Fibroblast of upper back skin (primary cell): ENCODE data around the gene GRAMD4.

Experiments used
- DNase-seq: peaks from one replicate; pipeline ENCODE4 v3.0.0-alpha.2; 2013

The GRAMD4 gene

DNA sequence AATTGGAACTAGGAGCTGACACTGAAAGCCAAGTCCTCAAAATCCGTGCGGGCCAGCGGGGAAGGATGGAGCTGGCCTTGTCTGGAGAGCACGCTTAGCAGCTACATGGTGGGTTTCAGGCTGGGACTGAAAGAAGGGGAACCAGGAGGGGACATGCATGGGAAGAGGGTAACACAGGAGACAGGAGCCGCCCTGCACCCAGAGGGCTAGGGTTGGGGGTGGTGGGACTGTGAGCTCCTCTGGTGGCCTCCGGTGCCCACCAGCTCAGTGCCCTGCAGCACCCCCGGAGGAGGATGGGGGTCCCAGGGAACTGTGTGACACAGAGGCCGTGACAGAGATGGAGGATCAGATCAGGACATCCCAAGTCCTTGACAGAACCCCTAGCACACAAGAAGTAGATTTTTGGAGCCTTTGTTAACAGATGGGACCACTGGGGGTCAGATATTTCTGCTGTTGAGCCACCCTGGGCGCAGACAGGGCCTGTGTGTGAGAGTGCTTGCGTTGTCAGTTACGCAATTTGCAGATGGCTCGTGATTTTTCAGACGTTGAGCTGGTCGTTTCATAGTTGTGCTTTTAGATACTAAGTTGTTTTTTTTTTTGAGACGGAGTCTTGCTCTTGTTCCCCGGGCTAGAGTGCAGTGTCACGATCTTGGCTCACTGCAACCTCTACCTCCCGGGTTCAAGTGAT is 21.3 kb upstream of the GRAMD4 start:
- no peak for DNase-seq

DNA sequence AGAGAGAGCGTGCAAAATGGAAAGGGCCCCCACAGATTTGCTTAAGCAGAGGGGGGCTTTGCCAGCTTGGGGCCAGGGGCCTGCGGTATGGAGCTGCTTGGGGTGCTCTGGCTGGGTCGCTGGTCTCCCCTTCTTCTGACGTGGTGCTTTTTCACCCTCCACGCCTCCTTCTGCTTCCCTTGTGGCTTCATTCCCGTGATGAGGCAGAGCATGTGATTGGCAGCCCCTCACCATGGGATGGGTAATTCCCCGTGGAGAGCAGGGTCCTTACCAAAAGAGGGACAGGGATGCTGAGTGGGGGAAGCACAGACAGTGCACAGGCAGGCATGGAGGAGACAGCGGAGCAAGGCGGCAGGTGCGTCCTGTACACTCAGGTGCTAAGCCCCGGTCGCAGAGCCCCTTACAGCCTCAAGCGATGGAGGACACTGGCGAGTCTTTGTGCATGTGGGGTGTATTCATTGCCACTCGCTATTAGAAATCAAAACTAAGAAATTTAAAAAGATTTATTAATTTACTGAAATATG is 19.9 kb upstream of the GRAMD4 start:
- no peak for DNase-seq

DNA sequence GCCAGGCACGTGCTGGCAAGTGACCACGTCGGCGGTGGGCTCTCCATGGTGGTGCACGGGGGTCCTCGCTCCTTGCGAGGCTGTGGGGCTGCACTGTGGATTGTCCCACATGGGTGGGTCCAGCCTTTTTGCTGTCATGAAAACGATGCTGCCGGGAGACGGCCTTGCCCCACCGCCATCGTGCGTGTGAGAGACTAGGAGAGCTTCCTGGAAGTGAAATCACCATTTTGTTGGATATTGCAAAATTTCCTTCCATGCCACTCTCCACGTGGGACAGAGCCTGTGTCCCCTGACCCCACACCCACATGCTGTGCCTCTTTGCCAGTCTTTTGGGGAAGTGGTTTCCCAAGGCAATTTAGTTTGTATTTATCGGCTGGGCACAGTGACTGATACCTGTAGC is 18.2 kb upstream of the GRAMD4 start:
- DNase-seq, result no peak

DNA sequence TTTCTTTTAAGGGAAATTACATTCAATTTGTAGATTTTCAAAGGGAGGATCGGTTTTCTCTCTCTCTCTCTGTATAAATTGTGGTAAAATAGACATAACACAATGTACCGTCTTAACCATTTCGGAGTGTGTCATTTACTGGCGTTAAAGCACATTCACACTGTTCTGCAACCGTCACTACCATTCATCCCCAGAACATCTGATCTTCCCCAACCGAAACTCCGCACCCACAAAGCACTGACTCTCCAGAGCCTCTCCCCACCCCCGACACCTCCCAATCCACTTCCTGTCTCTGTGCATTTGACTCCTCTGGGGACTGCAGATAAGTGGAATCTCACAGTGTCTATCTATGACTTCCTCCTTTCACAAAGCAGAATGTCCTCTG is 15.9 kb upstream of the GRAMD4 start:
- DNase-seq, result no peak

DNA sequence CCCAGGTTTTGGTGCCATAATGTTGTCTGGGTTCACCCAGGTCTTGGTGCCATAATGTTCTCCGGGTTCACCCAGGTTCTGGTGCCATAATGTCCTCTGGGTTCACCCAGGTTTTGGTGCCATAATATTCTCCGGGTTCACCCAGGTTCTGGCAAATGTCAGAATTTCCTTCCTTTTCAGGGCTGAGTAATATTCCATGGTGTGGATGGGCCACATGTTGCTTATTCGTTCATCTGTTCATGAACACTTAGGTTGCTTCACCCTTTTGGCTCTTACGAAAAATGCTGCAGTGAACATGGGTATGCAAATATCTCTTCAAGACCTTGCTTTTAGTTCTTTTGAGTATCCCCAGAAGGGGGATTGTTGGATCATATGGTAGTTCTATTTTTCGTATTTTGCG is 15.1 kb upstream of the GRAMD4 start:
- DNase-seq, result no peak

DNA sequence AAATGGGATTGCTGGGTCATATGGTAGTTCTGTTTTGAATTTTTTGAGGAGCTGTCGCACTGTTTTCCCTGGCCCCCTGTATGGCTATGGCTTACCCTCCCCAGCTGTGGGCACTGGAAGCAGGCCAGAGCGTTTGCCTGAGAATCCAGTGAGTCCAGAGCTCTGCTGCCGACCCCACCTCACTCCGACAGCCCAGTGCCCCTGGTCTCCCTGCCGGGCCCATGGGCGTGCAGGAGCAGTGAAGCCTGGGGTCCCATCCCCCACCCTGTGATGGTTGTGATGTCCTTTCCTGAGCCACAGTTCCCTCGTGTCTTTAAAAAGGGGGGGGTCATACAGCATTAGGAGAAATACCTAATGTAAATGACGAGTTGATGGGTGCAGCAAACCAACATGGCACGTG is 13.3 kb upstream of the GRAMD4 start:
- DNase-seq, result no peak

DNA sequence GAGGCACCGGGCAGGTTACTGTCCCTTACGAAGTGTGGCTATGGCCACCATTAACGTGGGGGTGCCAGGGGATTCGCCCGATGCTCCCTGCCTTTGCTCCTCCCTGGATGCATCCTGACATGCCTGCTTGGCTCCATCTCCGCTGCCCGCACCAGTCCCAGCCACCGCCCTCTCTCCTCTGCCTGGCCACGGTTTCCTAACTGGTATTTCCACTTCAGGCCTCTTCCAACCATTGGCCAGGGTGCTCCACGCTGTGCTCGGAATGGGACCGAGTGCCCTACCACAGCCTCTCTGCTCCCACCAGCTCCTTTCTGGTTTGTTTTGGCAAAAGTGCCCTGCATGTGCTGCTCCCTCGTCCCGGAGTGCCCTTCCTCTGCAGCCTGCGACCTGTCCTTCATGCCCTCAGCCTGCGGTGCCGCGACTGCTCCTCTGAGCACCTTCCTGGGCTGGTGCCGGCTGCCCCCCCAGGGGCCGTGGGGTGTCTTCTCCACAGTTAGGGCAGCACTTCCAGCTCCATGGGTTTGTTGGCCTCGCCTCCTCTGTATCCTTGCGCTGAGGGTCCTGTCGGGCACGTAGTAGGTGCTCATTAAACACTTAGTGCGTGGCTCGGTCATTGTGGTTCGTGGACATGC is 12.6 kb upstream of the GRAMD4 start:
- DNase-seq, result no peak

DNA sequence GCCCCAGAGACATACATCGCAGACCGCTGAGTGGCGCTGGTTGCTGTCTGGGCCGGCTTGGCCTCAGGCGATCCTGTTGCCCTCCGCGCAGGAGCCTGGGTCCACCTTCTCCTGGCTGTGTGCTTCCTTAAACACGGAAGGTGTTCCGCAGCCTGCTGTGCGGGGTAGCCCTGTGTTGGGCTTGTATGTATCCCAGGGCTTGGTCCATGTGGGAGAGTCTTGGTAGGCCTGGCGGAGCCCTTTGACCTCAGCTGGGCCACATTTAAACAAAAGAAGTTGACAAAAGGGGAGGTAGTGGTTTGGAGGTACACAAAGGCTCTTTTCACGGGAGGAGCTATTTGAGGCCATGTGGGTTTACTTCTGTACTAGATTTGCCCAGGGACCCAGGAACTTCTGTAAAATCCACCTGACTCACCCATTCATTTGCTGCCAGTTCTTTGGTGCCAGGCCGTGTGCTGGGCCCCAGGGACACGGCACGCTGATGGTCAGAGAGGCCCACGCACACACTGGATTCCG is 11.0 kb upstream of the GRAMD4 start:
- no peak for DNase-seq

DNA sequence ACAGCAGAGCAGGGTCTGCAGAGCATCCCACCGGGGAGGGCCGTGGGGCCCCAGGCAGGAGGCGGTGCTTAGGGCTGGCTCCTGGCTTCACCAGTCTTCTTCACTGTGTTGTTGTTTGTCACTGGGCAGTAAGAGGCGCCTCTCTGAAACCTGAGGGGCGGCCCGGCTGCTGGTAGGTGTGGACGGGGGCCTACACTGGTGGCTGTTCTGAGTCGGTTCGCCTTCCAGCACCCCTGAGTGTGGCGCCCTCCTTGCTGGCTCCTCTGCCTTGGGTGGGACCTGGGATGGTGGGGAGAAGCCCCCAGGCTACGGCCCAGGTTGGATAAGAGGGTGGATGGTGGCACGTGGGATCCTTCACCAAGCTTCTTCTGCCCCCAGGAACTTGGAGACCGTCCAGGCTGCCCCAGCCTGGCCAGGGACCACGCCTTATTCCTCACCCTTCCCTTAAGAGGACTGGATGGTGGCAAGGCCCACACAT is 10.4 kb upstream of the GRAMD4 start:
- DNase-seq, result no peak

DNA sequence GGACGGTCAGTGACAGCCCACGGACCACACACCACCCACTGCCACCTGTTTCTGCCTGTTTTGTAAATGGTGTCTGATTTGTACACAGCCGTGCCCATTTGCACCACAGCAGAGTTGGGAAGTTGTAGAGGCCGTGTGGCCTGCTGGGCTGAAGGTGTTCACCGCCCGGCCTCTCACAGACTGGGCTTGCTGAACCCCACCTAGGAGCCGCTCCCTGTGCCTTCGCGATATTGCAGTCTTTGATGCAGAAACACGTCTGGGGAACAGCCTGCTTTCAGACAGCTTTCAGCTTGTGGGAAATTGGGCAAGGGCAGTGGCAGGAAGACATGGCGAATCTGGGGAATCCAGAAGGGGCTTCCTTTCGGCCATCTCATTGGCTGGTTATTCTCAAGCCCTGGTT is 9.8 kb upstream of the GRAMD4 start:
- DNase-seq, result no peak

DNA sequence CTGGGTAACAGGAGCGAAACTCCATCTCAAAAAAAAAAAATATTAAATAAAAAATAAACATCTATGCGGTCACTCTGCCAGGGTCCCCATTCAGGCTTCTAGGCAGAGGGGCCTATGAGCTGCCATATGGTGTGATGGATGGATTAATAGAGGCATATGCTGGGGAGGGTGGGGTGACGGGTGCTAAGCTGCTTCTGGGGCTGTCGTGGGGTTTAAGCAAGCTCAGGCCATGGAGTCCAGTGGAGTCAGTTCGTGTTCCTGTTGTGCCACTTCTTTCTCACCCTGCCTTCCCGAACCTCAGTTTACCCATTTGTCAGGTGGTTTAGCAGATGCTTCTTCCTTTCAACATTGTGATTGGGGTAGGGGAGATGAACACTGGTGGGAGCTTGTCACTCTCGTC is 9.0 kb upstream of the GRAMD4 start:
- DNase-seq, result no peak

DNA sequence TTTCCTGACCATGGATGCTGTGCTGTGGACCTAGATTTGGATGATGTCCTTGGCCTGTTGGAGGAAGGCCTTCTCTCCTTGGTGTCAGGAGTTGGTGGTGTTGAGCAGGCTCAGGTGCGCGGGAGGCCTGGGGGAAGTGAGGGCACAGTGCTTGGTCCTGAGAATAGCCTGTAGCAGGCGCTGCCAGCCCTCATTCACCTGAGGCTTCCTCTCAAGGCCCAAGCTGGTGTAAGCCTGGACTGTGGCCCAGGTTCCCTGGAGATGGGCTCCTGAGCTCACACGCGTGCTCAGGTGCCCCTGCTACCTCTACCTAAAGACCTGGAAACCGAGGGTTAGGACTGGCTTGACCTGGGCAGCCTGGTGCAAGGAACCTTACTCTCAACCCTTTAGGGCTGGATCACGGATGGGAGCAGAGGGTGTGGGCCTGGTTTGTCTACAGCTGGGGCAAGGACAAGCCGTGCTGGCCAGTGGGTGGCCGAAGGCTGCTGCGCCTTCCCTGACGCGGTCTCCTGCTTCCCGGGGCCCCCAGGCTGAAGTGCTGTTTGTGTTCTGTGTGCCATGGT is 7.8 kb upstream of the GRAMD4 start:
- no peak for DNase-seq

DNA sequence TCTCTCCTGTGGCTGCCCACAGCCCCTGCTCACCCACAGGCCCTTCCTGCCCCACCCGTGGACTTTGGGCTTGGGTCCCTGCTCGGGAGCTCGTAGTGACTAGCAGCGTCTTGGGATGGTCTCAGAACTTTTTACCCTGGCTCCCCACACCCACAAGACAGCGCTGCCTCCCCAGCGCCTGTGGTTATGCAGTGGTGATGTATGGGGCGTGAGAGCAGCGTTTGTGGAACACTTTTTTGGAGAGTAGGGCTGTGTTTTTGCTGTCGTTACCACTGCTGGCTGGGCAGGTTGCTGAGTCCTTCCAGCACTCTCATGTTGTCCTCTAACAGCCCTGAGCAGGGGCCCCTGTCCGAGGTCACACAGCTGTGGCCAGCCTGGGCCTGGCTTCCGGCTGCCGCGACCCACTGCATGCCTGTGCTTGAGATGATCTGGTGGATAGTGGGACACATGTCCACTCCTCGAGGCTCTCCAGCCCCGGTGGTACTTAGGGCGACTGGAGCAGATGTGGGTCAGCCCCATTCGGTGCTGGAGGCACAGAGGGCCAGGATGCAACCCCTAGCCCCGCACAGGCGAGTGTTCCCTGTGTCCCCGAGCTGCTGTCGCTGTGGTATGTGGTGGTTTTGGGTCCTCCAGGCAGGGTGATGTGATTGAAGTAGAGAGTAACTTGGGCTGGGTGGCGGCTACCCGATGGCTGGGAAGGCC is 7.1 kb upstream of the GRAMD4 start:
- DNase-seq, result no peak

DNA sequence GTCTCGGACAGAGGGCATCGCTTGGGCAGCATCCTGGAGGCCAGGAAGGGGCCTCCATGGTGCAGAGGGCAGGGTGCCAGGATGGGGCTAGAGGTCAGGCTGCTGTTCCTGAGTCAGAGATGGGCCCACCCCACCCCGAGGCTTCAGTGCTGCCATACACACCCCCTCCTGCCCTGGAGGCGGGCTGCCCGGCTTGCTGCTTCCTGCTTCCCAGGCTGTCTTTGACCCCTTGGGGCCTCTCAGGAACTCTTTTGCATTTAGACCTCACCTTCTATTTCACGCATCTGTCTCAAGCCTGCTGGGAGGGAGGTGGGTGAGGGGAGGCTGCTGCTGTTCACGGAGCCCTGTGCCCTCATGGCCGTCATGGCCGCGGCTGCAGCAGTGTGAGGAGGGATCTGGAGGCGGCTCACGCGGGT is 6.6 kb upstream of the GRAMD4 start:
- DNase-seq, result no peak

DNA sequence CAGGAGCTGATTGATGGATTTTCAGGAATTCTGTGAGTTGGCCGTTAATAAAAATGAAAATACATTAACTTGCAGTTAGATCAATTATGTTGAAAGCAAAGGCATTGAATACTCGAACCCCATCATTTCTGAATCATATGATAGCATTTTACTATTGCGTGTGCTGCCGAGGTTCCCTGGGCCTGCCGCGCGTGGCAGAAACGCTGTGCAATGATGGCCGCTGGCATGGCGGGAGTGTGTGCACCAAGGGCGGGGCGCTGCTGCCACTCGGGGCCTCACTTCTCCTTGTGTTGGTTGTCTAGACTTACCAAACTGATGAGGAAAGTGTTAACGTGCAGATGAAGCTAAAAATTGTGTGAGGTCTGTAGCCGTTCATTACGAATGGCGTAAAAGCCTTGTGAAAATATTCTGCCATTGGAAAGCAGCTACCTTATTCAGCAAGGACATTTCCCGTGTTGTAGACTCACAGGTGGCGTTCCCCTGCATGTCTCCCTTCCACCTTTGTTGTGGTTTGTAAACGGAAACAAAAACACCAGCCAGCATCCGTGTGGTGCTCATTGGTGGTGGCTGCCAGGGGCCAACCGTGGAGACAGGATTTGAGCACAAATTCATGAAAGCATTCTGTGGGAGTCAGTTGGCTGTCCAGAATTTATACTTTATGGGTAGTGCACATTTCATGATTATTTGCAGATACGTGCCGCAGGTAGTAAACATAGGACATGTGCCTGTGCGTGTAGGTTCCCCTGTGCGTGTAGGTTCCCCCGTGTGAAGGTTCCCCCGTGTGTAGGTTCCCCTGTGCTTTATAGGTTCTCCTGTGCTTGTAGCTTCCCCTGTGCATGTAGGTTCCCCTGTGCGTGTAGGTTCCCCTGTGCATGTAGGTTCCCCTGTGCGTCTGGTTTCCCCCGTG is 5.9 kb upstream of the GRAMD4 start:
- no peak for DNase-seq

DNA sequence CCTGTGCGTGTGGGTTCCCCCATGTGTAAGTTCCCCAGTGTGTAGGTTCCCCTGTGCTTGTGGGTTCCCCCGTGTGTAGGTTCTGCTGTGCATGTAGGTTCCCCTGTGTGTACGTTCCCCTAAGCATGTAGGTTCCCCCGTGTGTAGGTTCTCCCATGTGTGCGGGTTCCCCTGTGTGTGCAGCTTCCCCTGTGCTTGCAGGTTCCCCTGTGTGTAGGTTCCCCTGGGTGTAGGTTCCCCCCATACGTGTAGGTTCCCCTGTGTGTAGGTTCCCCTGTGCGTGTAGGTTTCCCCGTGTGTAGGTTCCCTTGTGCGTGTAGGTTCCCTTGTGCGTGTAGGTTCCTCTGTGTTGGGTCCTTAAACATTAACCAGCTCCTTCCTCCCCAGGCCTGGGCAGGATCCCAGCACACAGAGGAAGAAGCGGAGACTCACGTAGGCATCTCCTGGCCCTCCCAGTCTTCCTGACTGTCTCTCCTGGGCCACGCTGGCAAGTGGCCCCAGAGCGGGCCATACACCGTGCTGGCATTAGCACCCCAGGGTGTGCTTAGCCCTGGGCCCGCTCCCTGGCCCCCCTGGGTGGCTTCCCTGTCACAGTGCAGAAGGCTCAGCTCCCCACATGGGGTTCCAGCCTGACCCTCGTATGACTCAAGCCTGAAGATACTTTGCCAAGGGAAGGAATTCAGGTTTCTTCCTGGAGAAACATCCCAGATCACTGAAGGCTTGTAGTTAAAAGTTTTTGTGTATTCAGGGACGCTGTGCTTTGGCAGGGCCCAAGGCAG is 2.8 kb upstream of the GRAMD4 start:
- no peak for DNase-seq

DNA sequence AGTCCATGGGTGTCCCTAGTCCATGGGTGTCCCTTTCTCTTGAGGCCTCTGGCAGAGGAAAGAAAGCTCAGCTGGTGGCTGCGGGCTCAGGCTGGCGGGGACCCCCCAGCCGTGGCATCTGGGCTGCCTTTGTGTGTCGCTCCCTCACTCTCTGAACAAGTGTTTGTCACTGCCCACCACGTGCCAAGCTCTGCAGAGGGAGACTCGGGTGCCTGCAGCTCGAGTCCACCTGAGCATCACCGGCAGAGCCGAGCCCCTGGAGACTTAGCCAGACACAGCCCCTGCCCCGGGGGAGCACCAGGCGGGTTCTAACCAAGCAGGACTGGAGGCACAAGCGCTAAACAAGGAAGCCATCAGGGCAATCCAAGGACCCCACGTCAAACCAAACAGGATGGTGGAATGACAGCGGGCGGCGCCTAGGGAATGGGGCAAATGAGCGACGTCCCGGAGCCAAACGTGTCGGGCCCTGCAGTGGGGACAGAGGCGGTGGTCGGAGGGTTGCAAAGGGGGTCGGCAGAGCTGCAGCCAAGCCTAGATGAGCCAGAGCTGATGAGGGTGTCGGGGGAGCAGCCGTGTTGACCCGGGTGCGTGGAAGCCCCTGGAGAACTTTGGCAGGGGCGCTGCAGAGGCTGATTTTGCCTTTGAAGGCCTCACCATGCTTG is 2.1 kb upstream of the GRAMD4 start:
- no peak for DNase-seq

DNA sequence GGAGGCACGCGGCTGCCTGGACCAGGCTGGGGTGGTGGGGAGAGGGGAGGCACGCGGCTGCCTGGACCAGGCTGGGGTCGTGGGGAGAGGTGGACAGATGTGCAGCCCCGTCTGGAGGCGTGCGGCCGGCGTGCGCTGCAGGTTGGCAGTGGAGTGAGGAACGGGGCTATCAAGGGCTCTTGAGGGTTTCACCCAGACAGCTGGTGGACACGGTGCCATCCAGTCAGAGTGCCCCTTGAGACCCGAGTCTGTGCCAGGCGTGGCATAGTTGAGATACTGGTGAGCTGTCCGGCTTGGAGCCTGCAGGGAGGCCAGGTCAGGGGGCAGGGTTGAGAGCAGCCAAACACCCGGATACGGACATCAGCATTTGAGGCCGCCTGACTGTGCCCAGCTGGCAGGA is 1.5 kb upstream of the GRAMD4 start:
- no peak for DNase-seq

DNA sequence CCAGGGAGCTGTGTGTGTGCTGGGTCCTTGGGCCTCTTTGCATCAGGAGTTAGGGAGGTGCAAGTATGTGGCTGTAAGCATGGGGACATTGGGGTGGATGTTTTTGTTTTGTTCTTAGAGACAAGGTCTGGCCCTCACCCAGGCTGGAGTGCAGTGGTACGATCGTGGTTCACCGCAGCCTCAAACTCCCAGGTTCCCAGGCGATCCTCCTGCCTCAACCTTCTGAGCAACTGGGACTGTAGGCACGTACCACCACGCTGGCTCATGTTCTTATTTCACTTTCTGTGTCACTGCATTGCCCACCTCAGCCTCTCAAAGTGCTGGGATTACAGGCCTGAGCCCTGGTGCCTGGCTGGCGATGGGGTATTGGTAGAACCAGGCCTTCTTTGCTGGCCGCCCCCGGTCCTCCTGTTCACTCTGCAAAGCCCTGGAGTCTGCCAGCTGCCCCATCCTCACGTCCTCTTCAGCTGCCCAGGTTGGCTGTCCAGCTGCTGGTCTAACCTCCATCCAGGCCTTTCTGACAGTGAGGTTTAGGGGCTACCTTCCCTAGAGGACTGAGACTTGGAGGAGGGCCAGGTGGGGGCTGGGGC is 851 bp upstream of the GRAMD4 start:
- no peak for DNase-seq

DNA sequence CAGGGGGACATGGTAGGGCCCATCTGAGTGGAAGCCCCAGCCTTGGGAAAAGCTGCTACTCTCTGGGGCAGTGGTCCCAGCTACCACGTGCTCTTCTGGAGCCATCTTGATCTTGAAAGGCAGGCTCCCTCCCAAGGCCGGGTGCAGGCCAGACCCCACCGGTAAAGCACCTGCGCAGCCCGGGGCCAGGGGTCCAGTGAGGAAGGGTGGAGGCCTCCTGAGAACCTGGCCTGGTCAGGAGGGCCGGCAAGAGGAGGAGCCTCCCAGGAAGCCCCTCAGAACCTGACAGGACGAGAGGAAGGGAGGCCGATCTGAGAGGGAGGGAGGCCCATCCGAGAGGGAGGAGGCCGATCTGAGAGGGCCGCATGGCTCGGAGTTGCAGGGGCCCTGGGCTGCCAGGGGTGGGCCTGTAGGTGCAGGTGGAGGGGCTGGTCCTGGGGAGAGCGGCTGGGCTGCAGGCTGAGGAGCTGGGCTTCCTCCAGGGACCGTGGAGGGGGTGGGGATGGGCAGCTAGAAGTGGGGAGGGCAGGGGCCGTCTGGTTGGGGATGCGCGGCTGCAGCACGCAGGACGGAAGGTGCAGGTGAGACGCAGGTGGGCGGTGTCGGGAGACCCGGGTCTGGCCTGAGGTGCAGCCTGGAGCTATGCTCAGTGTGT is 529 bp downstream of the GRAMD4 start:
- DNase-seq, result no peak
